GM18867 (cell line): ENCODE measurements around the gene FLNB.
A peak's percentile ranks its signal among the peaks of the same experiment; 100 is the strongest.

Experiments used
- ATAC-seq: cut with Tn5 transposase; IDR thresholded peaks from one replicate; pipeline ENCODE4 v1.9.1; 2021; ENCODE audit warnings: mild to moderate bottlenecking, moderate library complexity; ENCODE audit not compliant: unreplicated experiment

The FLNB gene, protein sequence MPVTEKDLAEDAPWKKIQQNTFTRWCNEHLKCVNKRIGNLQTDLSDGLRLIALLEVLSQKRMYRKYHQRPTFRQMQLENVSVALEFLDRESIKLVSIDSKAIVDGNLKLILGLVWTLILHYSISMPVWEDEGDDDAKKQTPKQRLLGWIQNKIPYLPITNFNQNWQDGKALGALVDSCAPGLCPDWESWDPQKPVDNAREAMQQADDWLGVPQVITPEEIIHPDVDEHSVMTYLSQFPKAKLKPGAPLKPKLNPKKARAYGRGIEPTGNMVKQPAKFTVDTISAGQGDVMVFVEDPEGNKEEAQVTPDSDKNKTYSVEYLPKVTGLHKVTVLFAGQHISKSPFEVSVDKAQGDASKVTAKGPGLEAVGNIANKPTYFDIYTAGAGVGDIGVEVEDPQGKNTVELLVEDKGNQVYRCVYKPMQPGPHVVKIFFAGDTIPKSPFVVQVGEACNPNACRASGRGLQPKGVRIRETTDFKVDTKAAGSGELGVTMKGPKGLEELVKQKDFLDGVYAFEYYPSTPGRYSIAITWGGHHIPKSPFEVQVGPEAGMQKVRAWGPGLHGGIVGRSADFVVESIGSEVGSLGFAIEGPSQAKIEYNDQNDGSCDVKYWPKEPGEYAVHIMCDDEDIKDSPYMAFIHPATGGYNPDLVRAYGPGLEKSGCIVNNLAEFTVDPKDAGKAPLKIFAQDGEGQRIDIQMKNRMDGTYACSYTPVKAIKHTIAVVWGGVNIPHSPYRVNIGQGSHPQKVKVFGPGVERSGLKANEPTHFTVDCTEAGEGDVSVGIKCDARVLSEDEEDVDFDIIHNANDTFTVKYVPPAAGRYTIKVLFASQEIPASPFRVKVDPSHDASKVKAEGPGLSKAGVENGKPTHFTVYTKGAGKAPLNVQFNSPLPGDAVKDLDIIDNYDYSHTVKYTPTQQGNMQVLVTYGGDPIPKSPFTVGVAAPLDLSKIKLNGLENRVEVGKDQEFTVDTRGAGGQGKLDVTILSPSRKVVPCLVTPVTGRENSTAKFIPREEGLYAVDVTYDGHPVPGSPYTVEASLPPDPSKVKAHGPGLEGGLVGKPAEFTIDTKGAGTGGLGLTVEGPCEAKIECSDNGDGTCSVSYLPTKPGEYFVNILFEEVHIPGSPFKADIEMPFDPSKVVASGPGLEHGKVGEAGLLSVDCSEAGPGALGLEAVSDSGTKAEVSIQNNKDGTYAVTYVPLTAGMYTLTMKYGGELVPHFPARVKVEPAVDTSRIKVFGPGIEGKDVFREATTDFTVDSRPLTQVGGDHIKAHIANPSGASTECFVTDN (N-terminal part only)

DNA sequence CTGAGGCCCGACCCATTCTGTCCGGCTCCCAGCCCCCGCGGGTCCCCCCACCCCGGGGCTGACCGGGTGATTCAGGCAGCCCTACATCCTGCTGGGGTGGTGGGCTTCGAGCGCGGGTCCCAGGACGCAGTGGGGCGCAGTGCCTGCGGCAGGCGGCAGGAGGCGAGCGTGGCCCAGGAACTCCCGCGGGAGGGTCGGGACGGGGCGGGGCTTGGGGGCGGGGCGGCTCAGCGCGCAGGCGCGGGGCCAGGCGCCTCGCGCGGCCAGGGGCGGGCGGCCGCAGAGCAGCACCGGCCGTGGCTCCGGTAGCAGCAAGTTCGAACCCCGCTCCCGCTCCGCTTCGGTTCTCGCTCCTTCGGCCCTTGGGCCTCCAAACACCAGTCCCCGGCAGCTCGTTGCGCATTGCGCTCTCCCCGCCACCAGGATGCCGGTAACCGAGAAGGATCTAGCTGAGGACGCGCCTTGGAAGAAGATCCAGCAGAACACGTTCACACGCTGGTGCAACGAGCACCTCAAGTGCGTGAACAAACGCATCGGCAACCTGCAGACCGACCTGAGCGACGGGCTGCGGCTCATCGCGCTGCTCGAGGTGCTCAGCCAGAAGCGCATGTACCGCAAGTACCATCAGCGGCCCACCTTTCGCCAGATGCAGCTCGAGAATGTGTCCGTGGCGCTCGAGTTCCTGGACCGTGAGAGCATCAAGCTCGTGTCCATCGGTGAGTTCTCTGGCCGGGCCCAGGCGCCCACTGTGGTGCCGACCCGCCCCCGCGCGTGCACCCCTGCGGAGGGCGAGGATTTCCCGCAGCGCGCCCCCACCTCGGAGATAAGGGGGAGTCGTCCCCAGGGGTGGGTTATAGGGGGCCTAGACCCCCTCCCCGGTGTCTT is at the start of gene FLNB:
Gene FLNB (plus strand): TSS at position 282 of the 885 bp plus-strand sequence. CDS start 143 bp downstream, at position 425.
- peak; percentile 75 for ATAC-seq

DNA sequence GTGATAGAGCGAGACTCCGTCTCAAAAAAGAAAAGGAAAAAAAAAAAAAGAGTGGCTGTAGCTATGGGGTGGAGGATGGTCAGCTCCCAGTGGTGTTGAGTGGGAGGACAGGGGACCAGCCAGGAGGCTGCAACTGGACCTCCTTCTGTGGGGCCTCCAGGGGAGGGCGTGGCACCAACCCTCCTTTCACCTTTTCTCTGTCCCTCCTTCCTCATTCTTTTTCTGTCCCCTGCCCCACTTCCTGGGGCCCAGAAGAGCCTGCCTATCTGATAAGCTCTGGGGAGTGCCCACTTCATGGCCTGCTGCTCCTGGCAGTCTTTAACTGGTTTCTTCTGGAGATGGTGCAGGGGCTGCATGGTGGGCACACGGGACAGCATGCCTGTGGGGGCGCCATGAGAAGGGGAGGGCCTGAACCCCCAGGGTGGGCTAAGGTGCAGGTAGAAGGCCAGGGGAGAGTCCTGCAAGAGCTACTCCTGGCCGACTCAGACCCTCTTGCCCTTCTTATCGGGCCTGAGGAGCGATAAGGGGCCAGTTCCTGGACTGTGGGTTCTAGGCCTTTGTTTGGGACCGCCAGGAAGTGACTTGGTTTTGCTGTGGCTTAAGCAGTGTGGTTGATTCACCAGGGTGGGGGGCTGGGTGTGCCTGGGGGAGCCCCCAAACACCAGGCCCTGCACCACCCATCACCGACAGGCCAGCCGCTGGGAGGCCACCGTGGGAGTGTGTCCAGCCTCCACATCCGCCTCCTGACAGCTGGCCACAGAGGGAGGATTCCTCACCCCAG is 49.4 kb upstream of the FLNB start:
- no peak for ATAC-seq

DNA sequence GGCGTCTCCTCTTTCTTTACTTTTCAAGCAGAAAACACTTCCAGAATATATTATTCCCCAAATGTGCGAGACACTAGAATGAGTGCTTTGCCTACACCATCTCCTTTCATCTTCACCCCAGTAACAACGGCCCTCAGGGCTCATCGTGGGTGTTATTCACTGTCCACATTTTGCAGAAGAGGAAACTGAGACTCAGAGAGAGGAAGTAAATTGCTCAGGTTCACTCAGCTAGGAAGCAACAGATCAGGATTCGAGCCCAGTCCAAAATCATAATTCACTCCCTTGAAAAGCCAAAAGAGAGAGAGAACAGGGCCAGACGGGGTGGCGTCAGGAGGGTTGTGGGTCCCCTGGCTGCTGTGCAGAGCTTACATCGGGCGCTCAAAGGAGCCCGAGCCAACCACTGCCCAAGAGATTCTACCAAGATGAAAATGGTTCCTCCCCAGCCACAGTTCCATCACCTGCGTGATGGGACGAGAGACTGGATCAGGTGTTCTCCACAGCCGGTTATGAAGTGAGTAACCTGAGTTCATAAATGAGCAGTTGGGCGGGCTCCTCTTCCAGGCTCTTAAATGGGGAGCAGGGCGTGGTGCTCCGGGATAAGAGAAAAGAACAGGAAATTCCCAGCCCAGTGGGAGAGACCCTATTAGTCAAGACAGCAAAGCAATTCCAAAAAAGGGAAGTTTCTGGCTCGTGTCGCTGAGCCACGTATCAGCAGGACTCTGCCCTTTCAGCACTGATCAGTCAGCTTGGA is 48.6 kb upstream of the FLNB start:
- no peak for ATAC-seq

DNA sequence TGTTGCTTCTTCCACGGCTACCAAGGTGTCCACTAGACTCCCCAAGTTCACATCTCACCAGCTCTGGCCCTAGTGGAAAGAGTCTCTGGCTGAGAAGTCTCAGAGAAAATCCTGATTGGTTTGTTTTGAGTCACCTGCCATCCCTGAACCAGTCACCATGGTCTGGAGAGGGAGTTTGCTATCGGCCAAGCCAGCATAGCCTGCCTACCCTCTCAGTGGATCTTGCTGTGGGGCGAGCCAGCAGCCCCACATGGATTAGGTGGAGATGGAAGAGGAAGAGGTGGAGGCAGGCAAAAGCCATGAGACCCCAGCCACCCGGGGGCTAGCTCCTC is 48.1 kb upstream of the FLNB start:
- no peak for ATAC-seq

DNA sequence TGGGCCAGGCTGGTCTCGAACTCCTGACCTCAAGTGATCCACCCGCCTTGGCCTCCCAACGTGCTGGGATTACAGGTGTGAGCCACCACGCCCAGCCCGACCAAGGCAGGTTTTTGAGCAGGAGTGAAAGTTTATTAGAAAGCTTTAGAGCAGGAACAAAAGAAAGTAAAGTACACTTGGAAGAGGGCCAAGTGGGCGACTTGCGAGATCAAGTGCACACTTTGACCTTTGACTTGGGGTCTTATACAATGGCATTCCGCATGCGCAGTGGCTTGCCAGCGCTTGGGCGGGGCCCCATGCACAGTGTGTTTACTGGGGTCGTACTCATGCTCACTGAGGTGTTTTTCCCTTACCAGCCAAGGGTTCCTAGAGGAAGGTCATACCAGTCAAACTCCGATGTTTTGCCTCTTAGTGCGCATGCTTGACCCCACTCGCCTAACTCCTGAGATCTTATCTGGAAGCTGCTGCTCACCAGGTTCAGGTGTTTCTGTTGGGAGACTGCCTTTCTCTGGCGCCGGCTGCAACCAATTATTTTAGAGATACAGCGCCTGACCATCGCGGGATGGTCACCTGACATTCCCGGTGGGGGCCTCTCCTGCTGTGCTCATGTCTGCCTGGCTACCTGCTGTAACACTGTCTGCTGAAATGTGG is 46.9 kb upstream of the FLNB start:
- no peak for ATAC-seq

DNA sequence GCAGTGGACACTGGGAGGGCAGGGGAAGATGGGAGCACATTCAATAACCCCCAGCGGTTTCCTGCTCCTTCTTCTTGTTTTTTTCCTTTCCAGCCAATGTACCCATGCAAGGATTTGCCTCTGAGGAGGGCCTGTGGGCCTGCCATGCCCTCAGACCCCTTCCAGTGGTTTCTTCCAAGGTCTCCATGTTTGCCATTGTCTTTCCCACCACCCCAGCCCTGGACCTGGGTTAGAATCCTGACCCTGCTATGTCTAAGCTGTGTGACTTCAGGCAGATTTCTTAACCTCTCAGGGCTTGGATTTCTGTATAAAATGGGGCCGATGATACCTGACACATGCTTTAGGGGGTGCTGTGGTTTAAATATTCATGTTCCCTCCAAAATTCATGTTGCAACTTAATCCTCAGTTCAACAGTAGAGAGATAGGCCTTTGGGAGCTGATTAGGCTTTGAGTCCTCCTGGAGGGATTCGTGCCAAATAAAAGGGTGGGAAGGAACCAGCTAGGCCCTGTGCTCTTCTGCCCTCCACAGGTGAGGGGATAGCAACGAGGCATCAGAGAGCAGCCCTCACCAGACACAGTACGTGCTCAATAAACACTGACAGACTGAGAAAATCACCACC is 46.3 kb upstream of the FLNB start:
- no peak for ATAC-seq

DNA sequence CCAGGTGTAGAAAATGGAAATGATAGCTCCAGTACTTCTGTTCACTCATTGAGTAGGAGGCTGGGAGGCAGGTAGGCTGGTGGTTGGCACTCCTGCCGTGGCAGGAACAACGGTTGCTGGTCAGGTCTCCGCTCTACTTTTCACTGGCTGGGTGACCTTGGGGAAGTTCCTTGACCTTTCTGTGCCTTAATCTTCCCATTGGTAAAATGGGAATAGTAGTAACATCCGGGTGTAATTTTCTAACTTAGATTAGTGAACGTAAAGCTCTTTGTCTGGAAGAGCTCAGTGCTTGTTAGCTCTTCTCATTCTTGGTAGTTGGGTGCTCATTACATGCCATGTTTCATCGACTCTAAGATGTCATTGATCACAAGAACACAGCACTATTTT is 45.8 kb upstream of the FLNB start:
- ATAC-seq, result no peak

DNA sequence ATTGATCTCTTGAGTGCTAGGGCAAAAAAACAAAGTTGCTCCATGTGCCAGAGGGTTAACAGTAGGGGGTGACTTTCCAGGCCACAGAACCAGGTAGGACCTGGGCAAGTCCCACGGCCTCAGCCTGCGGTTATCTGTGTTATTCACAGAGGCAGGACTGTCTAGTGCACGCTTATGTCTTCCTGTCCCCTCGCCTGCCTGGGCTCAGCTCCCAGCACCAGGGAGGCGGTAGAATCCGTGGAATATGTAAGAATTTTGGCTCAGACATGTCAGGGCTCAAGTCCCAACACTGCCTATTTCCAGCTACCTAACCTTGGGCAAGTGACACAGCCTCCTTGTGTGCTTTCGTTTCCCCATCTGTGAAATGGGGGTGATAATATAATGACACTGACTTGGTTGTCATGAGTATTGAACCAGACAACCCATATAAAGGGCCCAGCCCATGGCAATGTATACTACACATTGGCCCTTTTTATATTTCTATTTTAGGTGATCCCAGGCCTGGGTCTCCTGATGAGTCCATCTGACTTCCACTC is 44.3 kb upstream of the FLNB start:
- no peak for ATAC-seq

DNA sequence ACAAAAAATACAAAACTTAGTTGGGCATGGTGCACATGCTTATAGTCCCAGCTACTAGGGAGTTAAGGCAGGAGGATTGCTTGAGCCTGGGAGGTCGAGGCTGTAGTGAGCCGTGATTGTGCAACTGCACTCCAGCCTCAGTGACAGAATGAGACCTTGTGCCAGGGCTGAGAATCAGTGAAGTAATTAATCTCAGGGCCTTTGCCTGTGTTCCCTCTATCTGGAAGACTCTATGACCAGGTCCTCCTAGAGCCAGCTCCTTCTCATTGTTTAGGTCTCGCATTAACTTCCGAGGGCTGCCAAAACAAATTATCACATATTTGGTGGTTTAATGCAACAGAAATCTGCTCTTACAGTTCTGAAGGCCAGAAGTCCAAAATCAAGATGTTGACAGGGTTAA is 41.4 kb upstream of the FLNB start:
- ATAC-seq, result no peak

DNA sequence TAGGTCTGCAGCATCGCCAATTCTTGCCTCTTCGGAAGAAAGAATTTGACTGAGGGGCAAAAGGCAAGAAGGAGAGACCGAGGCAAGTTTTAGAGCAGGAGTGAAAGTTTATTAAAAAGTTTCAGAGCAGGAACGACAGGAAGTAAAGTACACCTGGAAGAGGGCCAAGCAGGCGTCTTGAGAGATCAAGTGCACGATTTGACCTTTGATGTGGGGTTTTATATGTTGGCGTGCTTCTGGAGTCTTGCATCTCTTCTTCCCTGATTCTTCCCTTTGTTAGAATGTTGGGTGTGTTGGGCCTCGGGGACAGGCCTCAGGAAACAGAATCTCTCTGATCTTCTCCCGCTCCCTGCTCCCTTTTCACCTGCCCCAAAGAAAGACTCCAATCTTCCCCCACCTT is 40.6 kb upstream of the FLNB start:
- ATAC-seq, result no peak

DNA sequence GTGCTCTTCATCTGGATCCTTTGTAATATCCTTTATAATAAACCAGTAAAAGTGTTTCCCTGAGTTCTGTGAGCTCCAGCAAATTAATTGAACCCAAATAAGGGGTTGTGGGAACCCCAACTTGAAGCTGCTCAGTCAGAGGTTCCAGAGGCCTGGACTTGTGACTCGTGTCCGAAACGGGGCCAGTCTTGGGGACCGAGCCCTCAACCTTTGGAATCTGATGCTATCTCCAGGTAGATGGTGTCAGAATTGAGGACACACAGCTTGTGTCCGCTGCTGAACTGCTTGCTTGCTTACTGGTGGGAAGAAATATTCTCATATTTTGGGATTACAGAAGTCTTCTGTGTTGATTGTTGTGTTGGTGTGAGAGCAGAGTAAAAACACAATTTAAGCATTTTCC is 39.7 kb upstream of the FLNB start:
- ATAC-seq, result no peak

DNA sequence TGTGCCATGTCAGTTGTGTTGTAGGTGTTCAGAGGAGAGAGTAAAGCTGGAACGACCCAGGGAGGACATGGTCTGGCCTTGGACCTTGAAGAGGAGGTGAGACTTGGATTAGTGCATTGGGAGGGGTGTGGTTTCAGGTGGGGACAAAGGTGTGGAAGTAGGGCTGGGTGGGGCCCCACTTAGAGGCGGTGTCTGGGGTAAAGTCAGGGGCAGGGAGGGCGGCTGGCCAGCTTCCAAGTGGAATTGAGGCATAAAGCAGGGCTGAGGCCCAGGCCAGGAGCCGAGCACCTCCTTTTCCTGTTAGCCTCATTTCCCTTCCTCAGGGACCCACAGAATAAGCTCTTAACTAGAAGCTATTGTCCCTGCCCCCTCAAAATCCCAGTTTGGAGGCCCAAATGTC is 36.2 kb upstream of the FLNB start:
- no peak for ATAC-seq

DNA sequence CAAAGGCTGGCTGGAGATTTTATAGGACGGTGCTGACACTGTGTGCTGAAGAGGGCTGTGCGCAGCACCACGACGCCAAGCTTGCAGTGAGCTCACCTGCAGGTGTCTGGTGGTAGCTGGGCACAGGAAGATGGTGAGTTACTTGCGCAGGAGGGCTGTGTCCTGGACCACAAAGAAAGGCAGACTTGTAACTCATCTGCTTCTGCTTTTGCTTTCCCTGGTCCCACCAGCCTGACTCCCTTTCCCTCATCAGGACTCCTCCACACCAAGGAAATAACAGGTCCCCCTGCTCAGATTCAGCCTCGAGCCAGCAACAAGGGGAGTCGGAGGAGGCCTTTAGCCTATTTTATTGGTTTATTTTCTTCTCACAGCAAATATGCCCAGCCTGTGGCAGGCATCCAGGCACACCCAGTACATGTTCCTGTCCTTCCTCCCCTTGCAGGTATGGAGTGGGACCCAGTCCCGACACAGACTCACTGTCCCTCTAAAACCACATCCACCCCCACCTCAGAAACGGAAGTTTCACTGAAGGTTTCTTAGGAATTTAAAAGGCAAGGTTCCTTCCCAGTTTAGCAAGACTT is 35.6 kb upstream of the FLNB start:
- no peak for ATAC-seq

DNA sequence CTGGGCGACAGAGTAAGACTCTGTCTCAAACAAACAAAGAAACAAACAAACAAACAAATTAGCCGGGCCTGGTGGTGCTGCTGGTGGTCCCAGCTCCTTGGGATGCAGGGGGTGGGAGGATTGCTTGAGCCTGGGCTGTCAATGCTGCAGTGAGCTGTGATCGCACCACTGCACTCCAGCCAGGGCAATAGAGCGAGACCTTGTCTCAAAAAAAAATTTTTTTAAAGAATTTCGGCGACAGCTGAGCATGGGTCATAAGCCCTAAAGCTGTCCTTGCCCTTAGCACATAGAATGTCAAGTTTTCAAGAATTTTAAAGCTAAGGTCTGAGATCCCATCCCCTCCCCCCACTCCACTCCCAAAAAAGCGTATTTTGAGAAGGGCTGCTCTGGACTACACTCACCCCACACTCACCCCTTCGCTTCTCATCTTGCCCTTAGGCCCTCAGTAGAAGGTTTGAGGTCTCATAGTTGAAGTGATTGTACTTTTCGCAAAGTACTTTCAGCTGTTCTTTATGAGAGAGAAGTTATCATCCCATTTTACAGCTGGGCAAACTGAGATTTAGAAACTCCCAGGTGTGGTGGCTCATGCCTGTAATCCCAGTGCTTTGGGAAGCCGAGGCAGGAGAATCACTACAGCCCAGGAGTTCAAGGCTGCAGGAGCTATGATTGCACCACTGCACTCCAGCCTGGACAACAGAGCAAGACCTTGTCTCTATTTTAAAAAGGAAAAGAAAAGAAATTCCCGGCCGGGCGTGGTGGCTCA is 34.3 kb upstream of the FLNB start:
- no peak for ATAC-seq

DNA sequence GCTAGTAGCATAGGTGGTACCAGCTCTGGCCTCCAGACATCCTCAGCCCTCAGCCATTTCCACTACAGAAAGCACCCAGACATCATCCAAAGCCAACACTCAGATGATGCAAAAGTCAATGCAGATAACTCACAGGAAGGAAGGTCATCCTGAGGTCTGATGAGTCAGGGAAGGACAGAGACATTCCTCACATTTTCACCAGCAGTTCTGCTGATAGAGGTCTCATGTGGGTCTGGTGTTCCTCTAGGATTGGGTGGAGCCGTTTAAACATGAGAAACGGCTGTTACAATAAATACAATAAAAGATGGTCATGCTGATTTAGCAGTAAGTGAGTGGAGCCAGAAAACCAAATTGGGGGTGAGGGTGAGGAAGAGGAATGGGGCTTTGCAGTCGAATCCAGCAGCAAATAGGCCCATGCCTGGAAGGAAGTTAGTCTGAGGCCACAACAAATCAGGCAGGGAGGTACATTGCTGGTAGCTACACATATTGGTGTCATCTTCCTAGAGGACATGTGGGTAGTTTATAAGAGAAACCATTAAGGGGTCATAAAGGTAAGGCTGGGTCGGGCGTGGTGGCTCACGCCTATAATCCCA is 33.3 kb upstream of the FLNB start:
- no peak for ATAC-seq

DNA sequence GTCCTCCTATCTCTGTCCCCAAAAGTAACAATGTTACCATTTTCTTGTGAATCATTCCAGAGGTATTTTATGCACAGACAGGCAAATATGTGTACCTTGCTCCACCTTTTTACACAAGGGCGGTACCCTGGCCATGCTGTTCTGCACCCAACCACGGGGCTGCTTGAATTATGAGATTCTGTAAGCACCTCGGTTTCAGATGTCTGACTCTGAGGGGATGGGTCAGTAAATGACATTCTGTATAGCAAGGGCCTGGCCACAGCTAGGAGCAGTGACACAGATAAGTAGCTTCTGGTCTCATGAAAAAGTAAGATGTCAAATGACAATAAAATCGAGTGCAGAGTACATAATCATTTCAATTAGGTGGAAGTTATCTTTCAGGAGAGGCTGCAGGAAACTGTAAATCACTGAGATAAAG is 30.4 kb upstream of the FLNB start:
- ATAC-seq, result no peak
